HS-5 (cell line): ENCODE results near the gene THEMIS.
"Not testable (repeated sequence)": the region's sequence is repeated elsewhere in the genome, so short reads cannot be mapped to it uniquely, and the experiment has no call there.

Experiments
- DNase-seq: peaks from one replicate; pipeline ENCODE4 v3.0.0-alpha.2; 2012; ENCODE audit warnings: low read depth

Gene THEMIS

GRCh38 chr6:127912914-127913313 lies 12.1 kb upstream of the THEMIS start:
- DNase-seq: no peak

GRCh38 chr6:127907960-127908640 lies 7.2 kb upstream of the THEMIS start:
- no peak for DNase-seq

- DNase-seq: no peak
These were observed 3.3 kb upstream of the THEMIS start for GRCh38 chr6:127904160-127904559.

- no peak for DNase-seq
These were observed 2.1 kb upstream of the THEMIS start for GRCh38 chr6:127902933-127903332.

GRCh38 chr6:127897484-127897883 lies 3.4 kb downstream of the THEMIS start:
- DNase-seq: no peak

GRCh38 chr6:127894051-127894450 lies 6.8 kb downstream of the THEMIS start:
- DNase-seq: no peak

GRCh38 chr6:127893541-127893940 lies 7.3 kb downstream of the THEMIS start:
- no peak for DNase-seq

GRCh38 chr6:127891731-127892326 lies 9.0 kb downstream of the THEMIS start:
- DNase-seq: no peak

- no peak for DNase-seq
These were observed 14.3 kb downstream of the THEMIS start for GRCh38 chr6:127886603-127887002.

GRCh38 chr6:127884134-127884533 lies 16.7 kb downstream of the THEMIS start:
- DNase-seq: no peak

GRCh38 chr6:127881949-127882348 lies 18.9 kb downstream of the THEMIS start:
- not testable (repeated sequence) for DNase-seq

- no peak for DNase-seq
These were observed 20.4 kb downstream of the THEMIS start for GRCh38 chr6:127880429-127880828.

GRCh38 chr6:127879685-127880084 lies 21.2 kb downstream of the THEMIS start:
- no peak for DNase-seq

GRCh38 chr6:127878115-127878514 lies 22.7 kb downstream of the THEMIS start:
- no peak for DNase-seq

- DNase-seq: no peak
These were observed 23.6 kb downstream of the THEMIS start for GRCh38 chr6:127877231-127877630.

GRCh38 chr6:127869772-127870404 lies 31.0 kb downstream of the THEMIS start:
- DNase-seq: no peak

GRCh38 chr6:127869183-127869582 lies 31.7 kb downstream of the THEMIS start:
- DNase-seq: no peak

GRCh38 chr6:127868338-127868737 lies 32.5 kb downstream of the THEMIS start:
- peak; percentile 20 for DNase-seq

- no peak for DNase-seq
These were observed 34.1 kb downstream of the THEMIS start for GRCh38 chr6:127866766-127867165.

- no peak for DNase-seq
These were observed 35.8 kb downstream of the THEMIS start for GRCh38 chr6:127865108-127865507.

- DNase-seq: no peak
These were observed 36.2 kb downstream of the THEMIS start for GRCh38 chr6:127864701-127865100.

- DNase-seq: no peak
These were observed 40.1 kb downstream of the THEMIS start for GRCh38 chr6:127860723-127861122.

- DNase-seq: no peak
These were observed 40.9 kb downstream of the THEMIS start for GRCh38 chr6:127859956-127860355.
